Measurements from ENCODE around the gene PTPRH.

DNA sequence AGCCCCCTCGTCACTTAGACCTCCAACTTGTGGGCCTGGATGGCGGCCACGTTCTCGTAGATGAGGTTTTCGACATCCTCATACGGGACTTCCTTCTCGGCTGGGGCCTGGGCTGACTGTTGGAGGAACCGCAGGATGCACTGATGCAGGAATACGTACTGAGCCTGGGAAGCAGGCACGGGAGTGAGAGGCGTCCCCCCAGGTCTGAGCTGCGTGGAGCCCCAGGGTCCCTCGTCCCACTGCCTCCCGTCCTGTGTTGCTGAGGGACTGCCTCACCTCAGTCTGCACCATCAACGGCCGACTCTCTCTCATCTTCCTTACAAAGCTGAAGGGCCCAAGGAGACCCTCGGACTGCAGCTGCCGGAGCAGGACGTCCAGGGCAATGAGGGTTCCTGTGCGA is 27.6 kb downstream of the PTPRH start:
- TF ChIP-seq CTCF (optimal IDR thresholded peaks at IDR 0.05 in 1 of 3, IDR thresholded peaks at IDR 0.05 in 1 of 3, conservative IDR thresholded peaks at IDR 0.05 in 1 of 3; ENCODE audit: extremely low read depth in 1 of 3, insufficient read depth in 2 of 3, low read length in 3 of 3) (no peak), EZH2 (IDR thresholded peaks at IDR 0.05; ENCODE audit: low read length) (no peak)
